ENCODE measurements around the gene DHX16. TPM values are rescaled to one million over a fixed set of nuclear protein-coding genes. Genes with fewer than 3 reads are reported as not detected.

The DHX16 gene
- total and polyA plus RNA-seq, 2 of the 4 experiments (the other 2 are of a cell fraction), result 47.9 to 48.4 TPM

GRCh38 chr6:30612213-30612612 lies 60.6 kb downstream of the DHX16 start:
- in situ Hi-C loops (cut with MboI; ENCODE audit: low sequenced_read_pairs), result no loop called here
- POLR2A ChIA-PET (ENCODE audit: unreplicated experiment), result interaction anchor here (0.9 to 2.2 kb wide), 4 partner anchors 13 to 111 kb away, joined by 3 to 14 read pairs (median 4); no protein-coding TSS in a partner anchor

More at GRCh38 chr6:30612213-30612612, 60.6 kb downstream of the DHX16 start:
- Histone ChIP-seq H2AK5ac (ENCODE audit: low read depth, low read length) (no peak overlapping the region), H3K56ac (ENCODE audit: extremely low read depth, insufficient read depth, low read length) (no peak overlapping the region), H2AK9ac (replicated peaks; ENCODE audit: low read depth, low read length, poor library complexity) (no peak overlapping the region), H2BK5ac (ENCODE audit: low read depth, low read length, poor library complexity, severe bottlenecking) (no peak overlapping the region), H2BK20ac (ENCODE audit: low read depth, low read length) (no peak overlapping the region), H3K27me3 (ENCODE audit: control insufficient read depth, insufficient read depth, low read length) (no peaks in the 10 kb centered on the region), H4K20me1 (ENCODE audit: insufficient read depth, low read length) (peaks cover 58% of the 10 kb centered on the region), H3K4me3 (ENCODE audit: insufficient read depth, low read depth, low read length) (no peak overlapping the region), H3K23ac (ENCODE audit: low read depth, low read length) (no peak overlapping the region), H3K79me1 (ENCODE audit: low read depth in 1 of 2, low read length in 2 of 2) (peaks cover 35 to 59% of the 10 kb centered on the region in 2 experiments), H4K8ac (ENCODE audit: low read depth in 2 of 2, low read length in 2 of 2) (no peak overlapping the region), H2AFZ (replicated peaks; ENCODE audit: low read length, poor library complexity) (no peak overlapping the region), H3K4me1 (ENCODE audit: control insufficient read depth, insufficient read depth, low read length) (peaks cover 6% of the 10 kb centered on the region), H3K4me2 (ENCODE audit: low read depth, low read length) (no peak overlapping the region), H2BK15ac (ENCODE audit: low read depth, low read length) (no peak overlapping the region), H3K18ac (ENCODE audit: low read depth, low read length) (no peak overlapping the region), H2BK120ac (ENCODE audit: low read depth, low read length) (no peak overlapping the region), H4K5ac (ENCODE audit: low read depth, low read length) (no peak overlapping the region), H3K9me1 (ENCODE audit: insufficient read depth, low read length) (peaks cover 10% of the 10 kb centered on the region; the same call in 1 of the 2 replicates), H4K91ac (ENCODE audit: insufficient read depth, low read depth, low read length) (no peak overlapping the region), H3K14ac (replicated peaks; ENCODE audit: low read depth, low read length) (no peak overlapping the region), H3K4ac (ENCODE audit: low read depth, low read length) (no peak overlapping the region), H3K27ac (ENCODE audit: insufficient read depth, low read length) (no peak overlapping the region), H3K9me3 (ENCODE audit: control insufficient read depth, insufficient read depth, low read length) (no peaks in the 10 kb centered on the region), H3K9ac (ENCODE audit: low read depth, low read length) (no peak overlapping the region), H3K36me3 (ENCODE audit: control insufficient read depth, insufficient read depth, low read length) (peaks cover 35% of the 10 kb centered on the region)
- TF ChIP-seq RCOR1 (IDR thresholded peaks at IDR 0.05; ENCODE audit: insufficient replicate concordance, low read length) (no peak), SMC3 (IDR thresholded peaks at IDR 0.05; ENCODE audit: low read depth, low read length) (peak; percentile 12; the same call in 1 of the 2 replicates), NFE2L2 (IDR thresholded peaks at IDR 0.05; ENCODE audit: low read depth, low read length) (no peak), MAZ (IDR thresholded peaks at IDR 0.05; ENCODE audit: borderline replicate concordance, low read depth, low read length) (no peak), ELK1 (IDR thresholded peaks at IDR 0.05; ENCODE audit: borderline replicate concordance, low read depth, low read length) (no peak), CTCF (conservative IDR thresholded peaks at IDR 0.05; ENCODE audit: low read depth, low read length) (peak; percentile 45)
- dilution Hi-C loops (cut with HindIII; ENCODE audit: low sequenced_read_pairs, unreplicated experiment) (no loop called here), intact Hi-C loops (cut with micrococcal nuclease) (no loop called here)
- peak; percentile 57 for DNase-seq
- no TSS peak for BruUV-seq (replicated peaks)
- WGBS, 2 experiments (ENCODE audit: extremely low coverage in 2 of 2, insufficient read length in 1 of 2), result no CpG with 5 or more reads among the region's 1 CpG
- 0 out of 2 replicates have a peak, but pooled peaks have one; percentile 1 for ATAC-seq (ENCODE audit: low read depth)
- CTCF ChIA-PET, result interaction anchor here (0.9 to 1.8 kb wide), 2 partner anchors 12 to 15 kb away, joined by 3 to 6 read pairs; no protein-coding TSS in a partner anchor

Data from IMR-90 (cell line).